Measurements from ENCODE around the gene OPCML.

The OPCML gene

GRCh38 chr11:132910011-132910760 is 622.1 kb downstream of the OPCML start:
- no peak for FAIRE-seq

- FAIRE-seq, result no peak
Observed at GRCh38 chr11:132909021-132909606, 623.2 kb downstream of the OPCML start.

- FAIRE-seq, result no peak
Observed at GRCh38 chr11:132908414-132908810, 623.9 kb downstream of the OPCML start.

GRCh38 chr11:132907651-132908413 is 624.5 kb downstream of the OPCML start:
- FAIRE-seq, result no peak

- no peak for FAIRE-seq
Observed at GRCh38 chr11:132904607-132905006, 627.7 kb downstream of the OPCML start.

GRCh38 chr11:132904091-132904490 is 628.2 kb downstream of the OPCML start:
- FAIRE-seq, result no peak

- no peak for FAIRE-seq
Observed at GRCh38 chr11:132901638-132902471, 630.4 kb downstream of the OPCML start.

- no peak for FAIRE-seq
Observed at GRCh38 chr11:132898676-132899075, 633.6 kb downstream of the OPCML start.

GRCh38 chr11:132898021-132898420 is 634.3 kb downstream of the OPCML start:
- no peak for FAIRE-seq

- no peak for FAIRE-seq
Observed at GRCh38 chr11:132895340-132895739, 637.0 kb downstream of the OPCML start.

- no peak for FAIRE-seq
Observed at GRCh38 chr11:132894606-132895005, 637.7 kb downstream of the OPCML start.

GRCh38 chr11:132892876-132893275 is 639.4 kb downstream of the OPCML start:
- FAIRE-seq, result no peak

GRCh38 chr11:132888226-132888625 is 644.1 kb downstream of the OPCML start:
- FAIRE-seq, result no peak

GRCh38 chr11:132886335-132886734 is 646.0 kb downstream of the OPCML start:
- FAIRE-seq, result no peak

GRCh38 chr11:132883241-132883640 is 649.1 kb downstream of the OPCML start:
- FAIRE-seq, result no peak

GRCh38 chr11:132881622-132882021 is 650.7 kb downstream of the OPCML start:
- FAIRE-seq, result no peak

- no peak for FAIRE-seq
Observed at GRCh38 chr11:132878111-132878510, 654.2 kb downstream of the OPCML start.

- FAIRE-seq, result no peak
Observed at GRCh38 chr11:132876705-132877104, 655.6 kb downstream of the OPCML start.

GRCh38 chr11:132876239-132876638 is 656.1 kb downstream of the OPCML start:
- FAIRE-seq, result no peak

GRCh38 chr11:132874638-132875037 is 657.7 kb downstream of the OPCML start:
- no peak for FAIRE-seq

GRCh38 chr11:132873841-132874240 is 658.5 kb downstream of the OPCML start:
- FAIRE-seq, result no peak

- FAIRE-seq, result no peak
Observed at GRCh38 chr11:132872211-132872610, 660.1 kb downstream of the OPCML start.

All from endometrium (tissue), 2 donors.